ENCODE measurements around the gene SAFB2. TPM values are rescaled to one million over a fixed set of nuclear protein-coding genes. Genes with fewer than 3 reads are reported as not detected.

Gene SAFB2
- total and polyA plus RNA-seq, 2 donors (not counting 3 experiments of a cell fraction or from before 2014, with no cell fraction given), result 24.6 to 85.9 TPM

GRCh38 chr19:5580161-5580571 is 42.4 kb downstream of the SAFB2 start:
- BruUV-seq (replicated peaks), result no TSS peak
- Histone ChIP-seq H4K20me1 (replicated peaks; ENCODE audit: control insufficient read depth, extremely low read depth, insufficient read depth, low read length) (no peaks in the 10 kb centered on the region), H3K36me3 (ENCODE audit: control insufficient read depth in 2 of 2, extremely low read depth in 1 of 2, insufficient read depth in 2 of 2, low read length in 2 of 2) (no peaks in the 10 kb centered on the region), H3K9me1 (replicated peaks; ENCODE audit: control insufficient read depth, extremely low read depth, insufficient read depth, low read length) (no peaks in the 10 kb centered on the region), H3K27ac (ENCODE audit: insufficient read depth, low read depth, low read length) (no peak overlapping the region), H3K4me1 (ENCODE audit: control insufficient read depth, extremely low read depth, insufficient read depth, low read length) (no peaks in the 10 kb centered on the region), H3K9ac (replicated peaks; ENCODE audit: extremely low read depth, insufficient read depth, low read length) (no peak overlapping the region), H3K4me2 (ENCODE audit: insufficient read depth, low read length) (no peak overlapping the region), H3K9me3 (replicated peaks; ENCODE audit: control insufficient read depth, insufficient read depth, low read length) (no peaks in the 10 kb centered on the region), H3K79me2 (ENCODE audit: control insufficient read depth, insufficient read depth, low read length) (no peaks in the 10 kb centered on the region), H3K4me3 (replicated peaks in 1 of 3; ENCODE audit: insufficient read depth in 1 of 3, low read depth in 1 of 3, low read length in 3 of 3) (no peak overlapping the region), H2AFZ (ENCODE audit: low read depth, low read length) (no peak overlapping the region), H3K27me3 (ENCODE audit: control insufficient read depth in 2 of 2, insufficient read depth in 2 of 2, low read length in 2 of 2) (no peaks in the 10 kb centered on the region)
- ChIA-PET POLR2A (no interaction called here), CTCF (interaction anchor here (0.8 to 3.2 kb wide), 5 partner anchors 20 to 532 kb away, joined by 3 to 21 read pairs (median 4); no protein-coding TSS in a partner anchor)
- FAIRE-seq, result no peak
- intact Hi-C loops (cut with micrococcal nuclease) (no loop called here), dilution Hi-C loops (cut with MboI; ENCODE audit: extremely low pct_ligation_motif_present, low sequenced_read_pairs) (no loop called here)
- no peak for DNase-seq (ENCODE audit: low read depth, low spot score)
- TF ChIP-seq FOS (IDR thresholded peaks at IDR 0.05; ENCODE audit: borderline replicate concordance, insufficient read depth, low read length) (no peak), JUN (IDR thresholded peaks at IDR 0.05; ENCODE audit: borderline replicate concordance, insufficient read depth, insufficient read length, low read depth) (no peak), MAX (IDR thresholded peaks at IDR 0.05; ENCODE audit: insufficient read depth, insufficient read length) (no peak), POLR2AphosphoS5 (IDR thresholded peaks at IDR 0.05; ENCODE audit: insufficient read depth, low read depth, low read length) (no peak), EZH2 (IDR thresholded peaks at IDR 0.05; ENCODE audit: borderline replicate concordance, low read depth, low read length, severe bottlenecking) (no peak), POLR2A (IDR thresholded peaks at IDR 0.05; ENCODE audit: low read depth, low read length) (no peak), MYC (IDR thresholded peaks at IDR 0.05; ENCODE audit: low read depth, low read length) (no peak), CTCF (IDR thresholded peaks at IDR 0.05; ENCODE audit: extremely low read depth in 1 of 2, insufficient read depth in 1 of 2, low read depth in 1 of 2, low read length in 2 of 2) (no peak), GATA2 (IDR thresholded peaks at IDR 0.05; ENCODE audit: insufficient read depth, insufficient read length, low read depth, low read length) (no peak)

All from endothelial cell of umbilical vein (primary cell).